Measurements from ENCODE around the gene GABRA5.

DNA sequence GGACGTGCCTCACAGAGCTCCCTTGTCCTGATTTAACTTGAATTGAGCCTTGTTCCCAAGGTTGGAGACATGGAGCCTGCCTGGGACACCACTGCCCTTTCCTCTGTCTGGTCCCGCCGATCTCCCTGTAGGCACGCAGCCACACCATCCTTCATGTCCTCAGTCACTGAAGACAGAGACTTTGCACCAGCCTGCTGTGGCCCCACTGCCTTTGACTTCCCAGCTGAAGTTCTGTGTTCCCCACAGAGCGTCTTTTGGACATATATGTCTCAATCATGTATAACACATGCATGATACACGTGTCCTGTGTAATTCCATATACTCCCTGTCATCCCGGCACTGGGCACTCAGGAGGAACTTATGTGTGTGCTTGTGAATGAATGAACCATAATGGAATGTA, 23.6 kb downstream of the GABRA5 start:
- no peak for TF ChIP-seq CTCF (IDR thresholded peaks at IDR 0.05)
- no peak for TF ChIP-seq JUN (CRISPR knock-in tag; IDR thresholded peaks at IDR 0.05)
- no peak for TF ChIP-seq FOXJ3 (CRISPR knock-in tag; IDR thresholded peaks at IDR 0.05; ENCODE audit: borderline replicate concordance)
- TF ChIP-seq ZNF121 (CRISPR knock-in tag; IDR thresholded peaks at IDR 0.05): no peak
- TF ChIP-seq CREB1 (CRISPR knock-in tag; IDR thresholded peaks at IDR 0.05): no peak
- TF ChIP-seq CREM (CRISPR knock-in tag; IDR thresholded peaks at IDR 0.05): no peak
- TF ChIP-seq TEAD4 (CRISPR knock-in tag; IDR thresholded peaks at IDR 0.05): no peak
- no peak for TF ChIP-seq PRDM15 (CRISPR knock-in tag; IDR thresholded peaks at IDR 0.05)
- no peak for TF ChIP-seq RELA (CRISPR knock-in tag; IDR thresholded peaks at IDR 0.05; ENCODE audit: borderline replicate concordance)
- no peak for TF ChIP-seq ATF2 (CRISPR knock-in tag; IDR thresholded peaks at IDR 0.05; ENCODE audit: borderline replicate concordance, low read depth)
- TF ChIP-seq ZNF219 (CRISPR knock-in tag; IDR thresholded peaks at IDR 0.05; ENCODE audit: borderline replicate concordance): no peak
- TF ChIP-seq NR2C2 (CRISPR knock-in tag; IDR thresholded peaks at IDR 0.05): no peak
- TF ChIP-seq, protein P1, sequence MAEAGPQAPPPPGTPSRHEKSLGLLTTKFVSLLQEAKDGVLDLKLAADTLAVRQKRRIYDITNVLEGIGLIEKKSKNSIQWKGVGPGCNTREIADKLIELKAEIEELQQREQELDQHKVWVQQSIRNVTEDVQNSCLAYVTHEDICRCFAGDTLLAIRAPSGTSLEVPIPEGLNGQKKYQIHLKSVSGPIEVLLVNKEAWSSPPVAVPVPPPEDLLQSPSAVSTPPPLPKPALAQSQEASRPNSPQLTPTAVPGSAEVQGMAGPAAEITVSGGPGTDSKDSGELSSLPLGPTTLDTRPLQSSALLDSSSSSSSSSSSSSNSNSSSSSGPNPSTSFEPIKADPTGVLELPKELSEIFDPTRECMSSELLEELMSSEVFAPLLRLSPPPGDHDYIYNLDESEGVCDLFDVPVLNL (CRISPR knock-in tag; IDR thresholded peaks at IDR 0.05; ENCODE audit: borderline replicate concordance, low read depth): no peak
- no peak for TF ChIP-seq ZNF512 (CRISPR knock-in tag; IDR thresholded peaks at IDR 0.05; ENCODE audit: borderline replicate concordance)

All from WTC11 (cell line).